Kidney epithelial cell (primary cell): ENCODE data around the gene SRPK2. TPM values are rescaled to one million over a fixed set of nuclear protein-coding genes. Genes with fewer than 3 reads are reported as not detected.

Experiments used
- DNase-seq: peaks from one replicate; pipeline ENCODE4 v3.0.0-alpha.2; 2010; ENCODE audit warnings: low read depth
- H3K27me3 ChIP-seq: 2 replicates; pipeline ENCODE4 v1.6.0; 2011; ENCODE audit warnings: low read length; ENCODE audit not compliant: control insufficient read depth, insufficient read depth
- H3K36me3 ChIP-seq: 2 replicates; pipeline ENCODE4 v1.5.1; 2011; ENCODE audit warnings: low read length; ENCODE audit not compliant: control insufficient read depth, insufficient read depth
- H3K4me3 ChIP-seq: 2 replicates; pipeline ENCODE4 v1.5.1; 2011; ENCODE audit warnings: low read depth, mild to moderate bottlenecking, control low read depth, low read length
- total RNA-seq: library from RNA; depleted of rRNA; stranded (reverse); fragments of >200 nt; gene quantifications from 2 replicates; pipeline ENCODE4 v1.2.3, GENCODE V29; 2015
- TF ChIP-seq, protein P1 (sequence below): IDR thresholded peaks from 2 replicates; pipeline ENCODE4 v1.5.1; 2011; ENCODE audit warnings: mild to moderate bottlenecking, moderate library complexity, low read length, control low read depth, inconsistent platforms; ENCODE audit not compliant: insufficient read depth, poor library complexity, severe bottlenecking

Gene SRPK2
- total RNA-seq, 1 donor from 2014 or later = 33.9 TPM

DNA sequence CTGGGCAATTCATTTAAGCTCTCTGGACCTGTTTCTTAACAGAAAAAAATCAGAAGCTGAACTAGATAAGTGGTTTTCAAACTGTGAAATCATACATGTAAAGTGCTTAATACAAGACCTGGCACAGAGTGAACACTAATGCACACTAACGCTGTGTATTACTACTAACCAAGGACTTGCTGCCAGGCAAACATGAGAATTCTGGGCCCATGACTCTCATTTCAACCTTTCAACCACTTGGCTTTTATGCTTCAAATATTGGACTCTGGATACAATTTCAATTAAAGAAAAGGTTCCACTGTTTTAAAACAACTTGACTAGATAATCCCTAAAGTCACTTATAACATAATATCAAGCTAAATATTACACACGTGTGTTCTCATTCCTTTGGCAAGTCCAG is 73.4 kb downstream of the SRPK2 start:
- Histone ChIP-seq H3K27me3 (no peaks in the 10 kb centered on the region), H3K4me3 (no peak overlapping the region), H3K36me3 (no peaks in the 10 kb centered on the region)
- TF ChIP-seq, protein P1, sequence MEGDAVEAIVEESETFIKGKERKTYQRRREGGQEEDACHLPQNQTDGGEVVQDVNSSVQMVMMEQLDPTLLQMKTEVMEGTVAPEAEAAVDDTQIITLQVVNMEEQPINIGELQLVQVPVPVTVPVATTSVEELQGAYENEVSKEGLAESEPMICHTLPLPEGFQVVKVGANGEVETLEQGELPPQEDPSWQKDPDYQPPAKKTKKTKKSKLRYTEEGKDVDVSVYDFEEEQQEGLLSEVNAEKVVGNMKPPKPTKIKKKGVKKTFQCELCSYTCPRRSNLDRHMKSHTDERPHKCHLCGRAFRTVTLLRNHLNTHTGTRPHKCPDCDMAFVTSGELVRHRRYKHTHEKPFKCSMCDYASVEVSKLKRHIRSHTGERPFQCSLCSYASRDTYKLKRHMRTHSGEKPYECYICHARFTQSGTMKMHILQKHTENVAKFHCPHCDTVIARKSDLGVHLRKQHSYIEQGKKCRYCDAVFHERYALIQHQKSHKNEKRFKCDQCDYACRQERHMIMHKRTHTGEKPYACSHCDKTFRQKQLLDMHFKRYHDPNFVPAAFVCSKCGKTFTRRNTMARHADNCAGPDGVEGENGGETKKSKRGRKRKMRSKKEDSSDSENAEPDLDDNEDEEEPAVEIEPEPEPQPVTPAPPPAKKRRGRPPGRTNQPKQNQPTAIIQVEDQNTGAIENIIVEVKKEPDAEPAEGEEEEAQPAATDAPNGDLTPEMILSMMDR = no peak
- DNase-seq = no peak

DNA sequence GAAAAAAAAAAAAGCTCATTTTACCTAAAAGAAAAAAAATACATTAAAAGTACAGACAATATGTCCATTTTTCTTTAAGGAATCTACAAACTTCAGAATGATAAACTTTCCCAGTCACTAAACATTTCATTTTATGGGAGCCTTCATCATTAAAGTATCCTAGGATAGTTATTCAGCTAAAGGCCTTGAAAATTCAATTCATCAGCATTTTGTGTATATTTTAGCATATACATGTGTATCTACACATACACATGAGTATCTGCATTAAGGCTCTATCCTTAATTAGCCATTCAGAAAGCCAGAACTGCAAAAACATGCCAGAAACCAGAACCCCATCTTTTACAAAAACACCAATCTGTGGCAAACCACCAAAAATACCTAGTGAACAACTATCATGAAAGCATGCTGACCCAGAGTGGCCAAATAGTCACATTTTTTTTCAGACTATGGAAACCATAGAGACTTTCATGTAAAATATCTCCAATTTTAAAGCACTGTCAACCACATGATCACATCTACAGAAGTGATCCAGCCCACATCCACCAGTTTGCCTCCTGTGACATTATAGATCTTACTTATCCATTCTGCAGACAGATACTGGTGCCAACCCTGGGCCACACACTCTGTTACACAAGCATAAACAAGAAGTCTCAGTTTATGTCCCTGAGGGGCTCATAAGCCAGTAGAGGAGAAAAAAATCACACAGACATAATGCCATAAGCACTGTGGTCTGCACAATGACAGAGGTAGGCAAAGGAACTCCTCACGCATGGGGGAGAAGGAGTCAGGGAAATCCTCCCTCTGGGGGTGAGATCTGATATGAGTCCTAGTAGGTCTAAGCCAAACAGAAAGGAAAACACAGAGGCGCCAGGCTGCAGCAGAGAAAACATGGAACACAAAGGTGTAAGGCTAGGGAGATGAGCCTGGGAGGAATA is 79.2 kb downstream of the SRPK2 start:
- no peaks in the 10 kb centered on the region for H3K36me3 ChIP-seq
- H3K4me3 ChIP-seq = no peak overlapping the region
- no peaks in the 10 kb centered on the region for H3K27me3 ChIP-seq
- TF ChIP-seq, protein P1 = no peak
- DNase-seq = no peak

DNA sequence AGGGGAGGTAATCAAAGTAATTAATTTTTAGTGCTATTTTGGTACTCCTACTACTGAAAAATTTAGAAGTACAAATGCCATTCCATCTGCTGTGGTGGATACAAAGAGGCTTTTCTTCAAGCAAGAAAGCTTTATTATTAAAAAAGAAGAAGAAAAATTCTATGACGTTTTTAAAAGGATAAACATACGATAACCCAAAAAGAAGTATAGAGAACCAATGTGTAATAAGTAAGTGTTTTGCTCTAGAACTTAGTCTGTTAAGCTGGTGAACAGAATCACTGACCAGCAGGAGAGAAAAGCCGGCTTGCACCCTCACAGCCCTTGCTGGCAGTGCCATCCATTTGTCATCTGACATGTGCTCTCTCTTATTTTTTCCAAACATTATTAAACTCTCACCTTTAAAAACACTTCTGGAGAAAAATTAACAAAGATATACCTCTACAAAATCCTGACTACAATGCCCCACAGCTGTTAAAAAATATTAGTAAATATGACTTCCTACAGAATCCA is 81.5 kb downstream of the SRPK2 start:
- no peak overlapping the region for H3K4me3 ChIP-seq
- H3K27me3 ChIP-seq = no peaks in the 10 kb centered on the region
- DNase-seq = no peak
- TF ChIP-seq, protein P1 = no peak
- H3K36me3 ChIP-seq = no peaks in the 10 kb centered on the region

DNA sequence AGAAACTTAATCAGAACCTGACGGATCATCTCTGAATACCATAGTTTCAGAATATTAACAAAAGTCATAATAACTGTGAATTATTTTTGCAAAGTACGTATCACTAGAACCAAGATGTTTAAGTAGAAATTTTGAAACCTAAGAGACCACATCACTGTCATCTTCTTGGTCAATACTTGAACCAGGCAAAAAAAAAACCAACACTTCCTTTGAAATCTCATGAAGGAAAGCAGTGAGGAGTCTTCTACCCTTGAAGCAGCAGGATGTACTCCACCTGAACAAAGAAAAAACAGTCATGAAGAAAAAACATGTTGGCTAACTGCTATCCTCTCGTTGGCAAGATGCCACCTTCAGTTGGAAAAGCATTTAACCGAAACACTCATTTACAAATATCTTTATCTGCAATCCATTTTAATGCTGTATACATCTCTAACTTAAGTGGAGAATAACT is 82.4 kb downstream of the SRPK2 start:
- H3K36me3 ChIP-seq = no peaks in the 10 kb centered on the region
- no peak overlapping the region for H3K4me3 ChIP-seq
- TF ChIP-seq, protein P1 = no peak
- DNase-seq = no peak
- H3K27me3 ChIP-seq = no peaks in the 10 kb centered on the region

DNA sequence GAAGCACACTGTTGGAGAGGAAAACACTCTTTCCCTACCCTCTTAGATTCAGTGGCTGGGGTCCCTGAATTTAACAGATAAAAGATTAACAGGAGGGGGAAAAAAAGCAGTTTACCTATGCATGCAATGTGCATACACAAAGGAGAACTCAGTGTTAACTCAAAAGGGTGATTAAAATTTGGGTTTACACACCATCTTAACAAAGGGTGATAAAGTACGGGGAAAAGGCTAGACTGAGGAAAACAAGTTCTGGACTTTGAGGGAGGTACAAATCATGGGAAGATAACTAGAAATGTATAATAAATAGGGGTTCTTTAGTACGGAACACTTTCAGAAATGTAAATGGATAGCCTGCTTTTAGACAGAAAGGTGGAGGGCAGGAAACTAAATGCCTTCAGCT is 83.1 kb downstream of the SRPK2 start:
- Histone ChIP-seq H3K36me3 (no peaks in the 10 kb centered on the region), H3K4me3 (no peak overlapping the region), H3K27me3 (no peaks in the 10 kb centered on the region)
- DNase-seq = no peak
- TF ChIP-seq, protein P1 = no peak
